Liver (tissue), 9 donors: Measurements from ENCODE around the gene MAEL. TPM values are rescaled to one million over a fixed set of nuclear protein-coding genes. Genes with fewer than 3 reads are reported as not detected.

ENCODE experiments used
- DNase-seq: peaks from one replicate; pipeline ENCODE4 v3.0.0-alpha.2; 2017; ENCODE audit warnings: low spot score
- H3K27ac ChIP-seq, 2 donors: one replicate each; pipeline ENCODE4 v1.7.0; 2013; ENCODE audit warnings: inconsistent platforms in 2 of 2, low read length in 2 of 2, control low read depth in 1 of 2, low read depth in 1 of 2, mild to moderate bottlenecking in 1 of 2
- H3K27me3 ChIP-seq, 4 donors: one replicate each; pipeline versions ENCODE4 v1.6.1 to v1.7.0; 2013; ENCODE audit warnings: low read length in 3 of 4, inconsistent platforms in 1 of 4, mild to moderate bottlenecking in 1 of 4, moderate library complexity in 1 of 4; ENCODE audit not compliant: control insufficient read depth in 4 of 4, insufficient read depth in 4 of 4
- H3K36me3 ChIP-seq, 4 donors: one replicate each; pipeline versions ENCODE4 v1.6.1 to v1.7.0; 2013; ENCODE audit warnings: low read length in 3 of 4, mild to moderate bottlenecking in 3 of 4, low read depth in 1 of 4, moderate library complexity in 1 of 4; ENCODE audit not compliant: control insufficient read depth in 4 of 4, insufficient read depth in 3 of 4
- H3K4me1 ChIP-seq, 4 donors: one replicate each; pipeline versions ENCODE4 v1.6.1 to v1.7.0; 2013; ENCODE audit warnings: low read length in 3 of 4, mild to moderate bottlenecking in 3 of 4, moderate library complexity in 1 of 4; ENCODE audit not compliant: control insufficient read depth in 4 of 4, insufficient read depth in 4 of 4
- H3K4me3 ChIP-seq, 3 donors: one replicate each; pipeline versions ENCODE4 v1.6.1 to v1.7.0; 2013; ENCODE audit warnings: low read length in 3 of 3, control low read depth in 1 of 3, low read depth in 1 of 3, mild to moderate bottlenecking in 1 of 3
- H3K9ac ChIP-seq, 2 donors: one replicate each; pipeline ENCODE4 v1.7.0; 2013; ENCODE audit warnings: low read length in 2 of 2, mild to moderate bottlenecking in 2 of 2, moderate library complexity in 2 of 2, control low read depth in 1 of 2, low read depth in 1 of 2
- H3K9me3 ChIP-seq, 4 donors: one replicate each; pipeline versions ENCODE4 v1.6.1 to v1.7.0; 2013; ENCODE audit warnings: low read length in 3 of 4; ENCODE audit not compliant: control insufficient read depth in 4 of 4
- CTCF ChIP-seq: fragments of 150-350 bp; IDR thresholded peaks from 2 replicates; pipeline ENCODE4 v1.5.1; 2017; ENCODE audit warnings: improper control_type of control experiment, low read depth, low read length; ENCODE audit not compliant: missing input control
- EGR1 ChIP-seq, 2 donors: IDR thresholded peaks; 2 replicates each; pipeline ENCODE4 v1.6.1; 2016 to 2018; ENCODE audit warnings: antibody characterized with exemption in 2 of 2, low read depth in 2 of 2
- FOXA1 ChIP-seq: IDR thresholded peaks from 2 replicates; pipeline ENCODE4 v1.6.1; 2016; ENCODE audit warnings: antibody characterized with exemption
- FOXA2 ChIP-seq: IDR thresholded peaks from 2 replicates; pipeline ENCODE4 v1.6.1; 2016; ENCODE audit warnings: antibody characterized with exemption
- GABPA ChIP-seq, 2 donors: IDR thresholded peaks in 1 of 2; conservative IDR thresholded peaks in 1 of 2; 2 replicates each; pipeline ENCODE4 v1.6.1; 2016; ENCODE audit warnings: antibody characterized with exemption in 2 of 2, mild to moderate bottlenecking in 1 of 2, moderate library complexity in 1 of 2
- HNF4A ChIP-seq, 2 donors: conservative IDR thresholded peaks; 2 replicates each; pipeline ENCODE4 v1.6.1; 2016; ENCODE audit warnings: antibody characterized with exemption in 2 of 2, mild to moderate bottlenecking in 2 of 2
- HNF4G ChIP-seq: IDR thresholded peaks from 2 replicates; pipeline ENCODE4 v1.6.1; 2016; ENCODE audit warnings: antibody characterized with exemption
- JUND ChIP-seq, 2 donors: IDR thresholded peaks; 2 replicates each; pipeline ENCODE4 v1.6.1; 2016; ENCODE audit warnings: antibody characterized with exemption in 2 of 2
- MAX ChIP-seq: IDR thresholded peaks from 2 replicates; pipeline ENCODE4 v1.6.1; 2016; ENCODE audit warnings: antibody characterized with exemption
- NR2F2 ChIP-seq: IDR thresholded peaks from 2 replicates; pipeline ENCODE4 v1.6.1; 2016; ENCODE audit warnings: antibody characterized with exemption
- RAD21 ChIP-seq, 2 donors: IDR thresholded peaks; 2 replicates each; pipeline ENCODE4 v1.6.1; 2016; ENCODE audit warnings: antibody characterized with exemption in 2 of 2, mild to moderate bottlenecking in 2 of 2
- RXRA ChIP-seq, 2 donors: IDR thresholded peaks; 2 replicates each; pipeline ENCODE4 v1.6.1; 2017 to 2018; ENCODE audit warnings: antibody characterized with exemption in 2 of 2, mild to moderate bottlenecking in 1 of 2
- SP1 ChIP-seq: IDR thresholded peaks from 2 replicates; pipeline ENCODE4 v1.6.1; 2018; ENCODE audit warnings: antibody characterized with exemption, mild to moderate bottlenecking
- TAF1 ChIP-seq: conservative IDR thresholded peaks from 2 replicates; pipeline ENCODE4 v1.6.1; 2016; ENCODE audit warnings: antibody characterized with exemption, mild to moderate bottlenecking
- YY1 ChIP-seq: IDR thresholded peaks from 2 replicates; pipeline ENCODE4 v1.6.1; 2016; ENCODE audit warnings: antibody characterized with exemption, mild to moderate bottlenecking
- WGBS: extraction: QIAGEN DNeasy Blood & Tissue Kit; methylation state at CpG from one replicate; pipeline ENCODE4 v1.1.7; 2013; 5-methylcytosine and 5-hydroxymethylcytosine counted together
- polyA plus RNA-seq, 2 donors: library from polyadenylated mRNA; stranded (reverse) in 1 of 2; unstranded in 1 of 2; fragments of 200-250 nt in 1 of 2; fragments of >200 nt in 1 of 2; fragmentation: Nextera tagmentation in 1 of 2; extraction: Ambion mirVana in 1 of 2; gene quantifications; one replicate each; pipeline versions ENCODE4 v1.2.1 to v1.2.3, GENCODE V29; 2013 to 2015
- total RNA-seq, 2 donors: library from RNA; depleted of rRNA; stranded (reverse); fragments of >200 nt; gene quantifications; one replicate each; pipeline ENCODE4 v1.2.3, GENCODE V29; 2014
- TF ChIP-seq, protein P1 (sequence below): IDR thresholded peaks from 2 replicates; pipeline ENCODE4 v1.6.1; 2016; ENCODE audit warnings: antibody characterized with exemption
- TF ChIP-seq, protein P2 (sequence below): IDR thresholded peaks from 2 replicates; pipeline ENCODE4 v1.6.1; 2016; ENCODE audit warnings: antibody characterized with exemption, mild to moderate bottlenecking
- TF ChIP-seq, protein P3 (sequence below): IDR thresholded peaks from 2 replicates; pipeline ENCODE4 v1.6.1; 2016; ENCODE audit warnings: antibody characterized with exemption
- donor health status: healthy.
- donor health status: healthy.
- donor health status: healthy.
- donor health status: healthy.
- donor health status: healthy.

Gene MAEL
- total and polyA plus RNA-seq, 4 donors, result 0.14 to 0.23 TPM; not detected in 2

GRCh38 chr1:167016100-167016750 lies 27.1 kb downstream of the MAEL start:
- Histone ChIP-seq H3K9ac (no peak overlapping the region), H3K36me3 (no peaks in the 10 kb centered on the region), H3K27ac (no peak overlapping the region), H3K9me3 (no peaks in the 10 kb centered on the region), H3K4me1 (peaks cover 0 to 7% (median 3%) of the 10 kb centered on the region in 4 donors), H3K4me3 (no peak overlapping the region), H3K27me3 (no peaks in the 10 kb centered on the region)
- no peak for DNase-seq
- no peak for TF ChIP-seq HNF4G
- no peak for TF ChIP-seq RXRA (IDR thresholded peaks at IDR 0.05)
- TF ChIP-seq HNF4A (conservative IDR thresholded peaks at IDR 0.05), result no peak
- TF ChIP-seq CTCF, result no peak
- TF ChIP-seq, protein P1, sequence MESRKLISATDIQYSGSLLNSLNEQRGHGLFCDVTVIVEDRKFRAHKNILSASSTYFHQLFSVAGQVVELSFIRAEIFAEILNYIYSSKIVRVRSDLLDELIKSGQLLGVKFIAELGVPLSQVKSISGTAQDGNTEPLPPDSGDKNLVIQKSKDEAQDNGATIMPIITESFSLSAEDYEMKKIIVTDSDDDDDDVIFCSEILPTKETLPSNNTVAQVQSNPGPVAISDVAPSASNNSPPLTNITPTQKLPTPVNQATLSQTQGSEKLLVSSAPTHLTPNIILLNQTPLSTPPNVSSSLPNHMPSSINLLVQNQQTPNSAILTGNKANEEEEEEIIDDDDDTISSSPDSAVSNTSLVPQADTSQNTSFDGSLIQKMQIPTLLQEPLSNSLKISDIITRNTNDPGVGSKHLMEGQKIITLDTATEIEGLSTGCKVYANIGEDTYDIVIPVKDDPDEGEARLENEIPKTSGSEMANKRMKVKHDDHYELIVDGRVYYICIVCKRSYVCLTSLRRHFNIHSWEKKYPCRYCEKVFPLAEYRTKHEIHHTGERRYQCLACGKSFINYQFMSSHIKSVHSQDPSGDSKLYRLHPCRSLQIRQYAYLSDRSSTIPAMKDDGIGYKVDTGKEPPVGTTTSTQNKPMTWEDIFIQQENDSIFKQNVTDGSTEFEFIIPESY, result no peak
- 51% methylated on average over 6 of the region's 6 CpGs for WGBS

- Histone ChIP-seq H3K4me3 (no peak overlapping the region), H3K36me3 (no peaks in the 10 kb centered on the region), H3K9me3 (no peaks in the 10 kb centered on the region), H3K4me1 (no peaks in the 10 kb centered on the region), H3K27me3 (no peaks in the 10 kb centered on the region), H3K27ac (no peak overlapping the region), H3K9ac (no peak overlapping the region)
- WGBS, result 96% methylated on average over 1 of the region's 1 CpG
- no peak for TF ChIP-seq TAF1
- TF ChIP-seq SP1, result no peak
- TF ChIP-seq HNF4G, result no peak
- TF ChIP-seq, protein P1, result no peak
- TF ChIP-seq NR2F2, result no peak
- TF ChIP-seq FOXA1, result no peak
- TF ChIP-seq CTCF, result no peak
- no peak for TF ChIP-seq YY1
- TF ChIP-seq RXRA (IDR thresholded peaks at IDR 0.05), result no peak
- no peak for TF ChIP-seq JUND (IDR thresholded peaks at IDR 0.05)
- no peak for TF ChIP-seq RAD21 (IDR thresholded peaks at IDR 0.05)
- no peak for TF ChIP-seq FOXA2
- TF ChIP-seq, protein P2, sequence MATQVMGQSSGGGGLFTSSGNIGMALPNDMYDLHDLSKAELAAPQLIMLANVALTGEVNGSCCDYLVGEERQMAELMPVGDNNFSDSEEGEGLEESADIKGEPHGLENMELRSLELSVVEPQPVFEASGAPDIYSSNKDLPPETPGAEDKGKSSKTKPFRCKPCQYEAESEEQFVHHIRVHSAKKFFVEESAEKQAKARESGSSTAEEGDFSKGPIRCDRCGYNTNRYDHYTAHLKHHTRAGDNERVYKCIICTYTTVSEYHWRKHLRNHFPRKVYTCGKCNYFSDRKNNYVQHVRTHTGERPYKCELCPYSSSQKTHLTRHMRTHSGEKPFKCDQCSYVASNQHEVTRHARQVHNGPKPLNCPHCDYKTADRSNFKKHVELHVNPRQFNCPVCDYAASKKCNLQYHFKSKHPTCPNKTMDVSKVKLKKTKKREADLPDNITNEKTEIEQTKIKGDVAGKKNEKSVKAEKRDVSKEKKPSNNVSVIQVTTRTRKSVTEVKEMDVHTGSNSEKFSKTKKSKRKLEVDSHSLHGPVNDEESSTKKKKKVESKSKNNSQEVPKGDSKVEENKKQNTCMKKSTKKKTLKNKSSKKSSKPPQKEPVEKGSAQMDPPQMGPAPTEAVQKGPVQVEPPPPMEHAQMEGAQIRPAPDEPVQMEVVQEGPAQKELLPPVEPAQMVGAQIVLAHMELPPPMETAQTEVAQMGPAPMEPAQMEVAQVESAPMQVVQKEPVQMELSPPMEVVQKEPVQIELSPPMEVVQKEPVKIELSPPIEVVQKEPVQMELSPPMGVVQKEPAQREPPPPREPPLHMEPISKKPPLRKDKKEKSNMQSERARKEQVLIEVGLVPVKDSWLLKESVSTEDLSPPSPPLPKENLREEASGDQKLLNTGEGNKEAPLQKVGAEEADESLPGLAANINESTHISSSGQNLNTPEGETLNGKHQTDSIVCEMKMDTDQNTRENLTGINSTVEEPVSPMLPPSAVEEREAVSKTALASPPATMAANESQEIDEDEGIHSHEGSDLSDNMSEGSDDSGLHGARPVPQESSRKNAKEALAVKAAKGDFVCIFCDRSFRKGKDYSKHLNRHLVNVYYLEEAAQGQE, result no peak
- no peak for TF ChIP-seq EGR1 (IDR thresholded peaks at IDR 0.05; ENCODE audit: low read depth in 2 of 2)
- no peak for TF ChIP-seq HNF4A (conservative IDR thresholded peaks at IDR 0.05)
- TF ChIP-seq GABPA (IDR thresholded peaks at IDR 0.05 in 1 of 2, conservative IDR thresholded peaks at IDR 0.05 in 1 of 2), result no peak
- TF ChIP-seq MAX, result no peak
- TF ChIP-seq, protein P3, sequence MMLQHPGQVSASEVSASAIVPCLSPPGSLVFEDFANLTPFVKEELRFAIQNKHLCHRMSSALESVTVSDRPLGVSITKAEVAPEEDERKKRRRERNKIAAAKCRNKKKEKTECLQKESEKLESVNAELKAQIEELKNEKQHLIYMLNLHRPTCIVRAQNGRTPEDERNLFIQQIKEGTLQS, result no peak
- no peak for DNase-seq
Measured at GRCh38 chr1:167022384-167022783, 33.3 kb downstream of the MAEL start.
